GM23338 (cell line): Measurements from ENCODE around the gene LRBA.

ENCODE experiments used
- CREB1 ChIP-seq: fragments of 250-450 bp; sonication (Bioruptor Pico); IDR thresholded peaks from 2 replicates; pipeline ENCODE4 v1.5.0; 2020; ENCODE audit warnings: low read depth, mild to moderate bottlenecking, moderate library complexity
- EZH2 ChIP-seq: fragments of 200-600 bp; sonication (generic); IDR thresholded peaks from one replicate; pipeline ENCODE4 v1.8.0; 2017; ENCODE audit warnings: antibody characterized with exemption, mild to moderate bottlenecking, low read depth; ENCODE audit not compliant: unreplicated experiment
- EZH2phosphoT487 ChIP-seq: fragments of 200-600 bp; sonication (generic); IDR thresholded peaks from one replicate; pipeline ENCODE4 v1.8.1; 2018; ENCODE audit warnings: antibody characterized with exemption; ENCODE audit not compliant: unreplicated experiment
- JUNB ChIP-seq: IDR thresholded peaks from one replicate; pipeline ENCODE4 v1.6.1; 2016; ENCODE audit warnings: antibody characterized with exemption; ENCODE audit not compliant: unreplicated experiment
- NANOG ChIP-seq: IDR thresholded peaks from 2 replicates; pipeline ENCODE4 v1.6.1; 2016; ENCODE audit warnings: antibody characterized with exemption, borderline replicate concordance
- POLR2AphosphoS5 ChIP-seq: IDR thresholded peaks from 2 replicates; pipeline ENCODE4 v1.6.1; 2016; ENCODE audit warnings: antibody characterized with exemption, low read depth
- STAT1 ChIP-seq: IDR thresholded peaks from one replicate; pipeline ENCODE4 v1.6.1; 2016; ENCODE audit warnings: antibody characterized with exemption; ENCODE audit not compliant: unreplicated experiment
- ZNF114 ChIP-seq: fragments of 250-450 bp; sonication (Bioruptor Pico); IDR thresholded peaks from 2 replicates; pipeline ENCODE4 v1.5.0; 2020; ENCODE audit warnings: mild to moderate bottlenecking, moderate library complexity
- ZNF331 ChIP-seq: fragments of 250-450 bp; sonication (Bioruptor Pico); IDR thresholded peaks from 2 replicates; pipeline ENCODE4 v1.5.0; 2020; ENCODE audit warnings: low read depth, mild to moderate bottlenecking, moderate library complexity
- TF ChIP-seq, protein P1 (sequence below), 2 experiments: fragments of 200-600 bp in 1 of 2; sonication (generic) in 1 of 2; conservative IDR thresholded peaks; 2 replicates each; pipeline versions ENCODE4 v1.5.1 to v1.6.1; 2016 to 2017; ENCODE audit warnings: antibody characterized with exemption in 2 of 2, low read depth in 2 of 2, mild to moderate bottlenecking in 2 of 2, moderate library complexity in 1 of 2
- TF ChIP-seq, protein P2 (sequence below): IDR thresholded peaks from one replicate; pipeline ENCODE4 v1.6.1; 2018; ENCODE audit warnings: antibody characterized with exemption; ENCODE audit not compliant: unreplicated experiment
- TF ChIP-seq, protein P3 (sequence below): IDR thresholded peaks from 2 replicates; pipeline ENCODE4 v1.6.1; 2016; ENCODE audit warnings: antibody characterized with exemption
- TF ChIP-seq, protein P4 (sequence below): fragments of 250-450 bp; sonication (Bioruptor Pico); IDR thresholded peaks from 2 replicates; pipeline ENCODE4 v1.5.0; 2020; ENCODE audit warnings: mild to moderate bottlenecking, moderate library complexity

DNA sequence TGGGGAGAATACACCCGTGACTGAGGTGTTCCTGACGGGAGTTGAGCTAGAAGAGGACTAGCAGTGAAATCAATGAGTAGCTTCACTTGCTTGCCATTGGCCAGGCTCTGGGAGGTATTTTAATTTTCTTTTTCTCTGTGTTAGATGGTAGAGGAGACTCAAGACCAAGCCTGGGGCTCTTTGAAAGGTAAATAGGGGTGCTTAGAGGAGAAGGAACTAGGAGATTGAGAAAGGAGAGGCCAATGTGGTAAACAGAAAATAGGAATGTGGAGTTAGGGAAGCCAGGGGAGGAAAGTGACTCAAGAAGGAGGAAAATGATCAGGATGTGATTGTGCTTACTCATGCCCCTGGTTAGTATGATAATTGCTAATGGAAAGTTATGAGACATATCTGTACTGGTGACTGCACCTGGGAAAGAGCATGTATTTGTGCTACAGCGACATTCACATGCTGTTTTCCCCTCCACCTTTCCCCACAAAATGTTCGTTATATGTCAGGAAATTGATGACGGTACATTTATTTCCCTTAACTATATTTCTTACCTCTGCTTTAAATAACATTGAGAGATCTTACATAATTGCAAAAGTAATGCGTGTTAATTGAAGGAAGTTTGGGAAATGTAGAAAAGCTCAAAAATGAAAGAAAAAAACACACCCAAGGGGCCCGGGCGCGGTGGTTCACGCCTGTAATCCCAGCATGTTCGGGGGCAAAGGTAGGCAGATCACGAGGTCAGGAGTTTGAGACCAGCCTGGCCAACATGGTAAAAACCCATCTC is 16.9 kb upstream of the LRBA start:
- TF ChIP-seq, protein P1, sequence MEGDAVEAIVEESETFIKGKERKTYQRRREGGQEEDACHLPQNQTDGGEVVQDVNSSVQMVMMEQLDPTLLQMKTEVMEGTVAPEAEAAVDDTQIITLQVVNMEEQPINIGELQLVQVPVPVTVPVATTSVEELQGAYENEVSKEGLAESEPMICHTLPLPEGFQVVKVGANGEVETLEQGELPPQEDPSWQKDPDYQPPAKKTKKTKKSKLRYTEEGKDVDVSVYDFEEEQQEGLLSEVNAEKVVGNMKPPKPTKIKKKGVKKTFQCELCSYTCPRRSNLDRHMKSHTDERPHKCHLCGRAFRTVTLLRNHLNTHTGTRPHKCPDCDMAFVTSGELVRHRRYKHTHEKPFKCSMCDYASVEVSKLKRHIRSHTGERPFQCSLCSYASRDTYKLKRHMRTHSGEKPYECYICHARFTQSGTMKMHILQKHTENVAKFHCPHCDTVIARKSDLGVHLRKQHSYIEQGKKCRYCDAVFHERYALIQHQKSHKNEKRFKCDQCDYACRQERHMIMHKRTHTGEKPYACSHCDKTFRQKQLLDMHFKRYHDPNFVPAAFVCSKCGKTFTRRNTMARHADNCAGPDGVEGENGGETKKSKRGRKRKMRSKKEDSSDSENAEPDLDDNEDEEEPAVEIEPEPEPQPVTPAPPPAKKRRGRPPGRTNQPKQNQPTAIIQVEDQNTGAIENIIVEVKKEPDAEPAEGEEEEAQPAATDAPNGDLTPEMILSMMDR (conservative IDR thresholded peaks at IDR 0.05; ENCODE audit: low read depth in 2 of 2) = no peak
- no peak for TF ChIP-seq EZH2
- TF ChIP-seq ZNF114 (CRISPR knock-in tag) = no peak
- TF ChIP-seq EZH2phosphoT487 = no peak
- TF ChIP-seq, protein P2, sequence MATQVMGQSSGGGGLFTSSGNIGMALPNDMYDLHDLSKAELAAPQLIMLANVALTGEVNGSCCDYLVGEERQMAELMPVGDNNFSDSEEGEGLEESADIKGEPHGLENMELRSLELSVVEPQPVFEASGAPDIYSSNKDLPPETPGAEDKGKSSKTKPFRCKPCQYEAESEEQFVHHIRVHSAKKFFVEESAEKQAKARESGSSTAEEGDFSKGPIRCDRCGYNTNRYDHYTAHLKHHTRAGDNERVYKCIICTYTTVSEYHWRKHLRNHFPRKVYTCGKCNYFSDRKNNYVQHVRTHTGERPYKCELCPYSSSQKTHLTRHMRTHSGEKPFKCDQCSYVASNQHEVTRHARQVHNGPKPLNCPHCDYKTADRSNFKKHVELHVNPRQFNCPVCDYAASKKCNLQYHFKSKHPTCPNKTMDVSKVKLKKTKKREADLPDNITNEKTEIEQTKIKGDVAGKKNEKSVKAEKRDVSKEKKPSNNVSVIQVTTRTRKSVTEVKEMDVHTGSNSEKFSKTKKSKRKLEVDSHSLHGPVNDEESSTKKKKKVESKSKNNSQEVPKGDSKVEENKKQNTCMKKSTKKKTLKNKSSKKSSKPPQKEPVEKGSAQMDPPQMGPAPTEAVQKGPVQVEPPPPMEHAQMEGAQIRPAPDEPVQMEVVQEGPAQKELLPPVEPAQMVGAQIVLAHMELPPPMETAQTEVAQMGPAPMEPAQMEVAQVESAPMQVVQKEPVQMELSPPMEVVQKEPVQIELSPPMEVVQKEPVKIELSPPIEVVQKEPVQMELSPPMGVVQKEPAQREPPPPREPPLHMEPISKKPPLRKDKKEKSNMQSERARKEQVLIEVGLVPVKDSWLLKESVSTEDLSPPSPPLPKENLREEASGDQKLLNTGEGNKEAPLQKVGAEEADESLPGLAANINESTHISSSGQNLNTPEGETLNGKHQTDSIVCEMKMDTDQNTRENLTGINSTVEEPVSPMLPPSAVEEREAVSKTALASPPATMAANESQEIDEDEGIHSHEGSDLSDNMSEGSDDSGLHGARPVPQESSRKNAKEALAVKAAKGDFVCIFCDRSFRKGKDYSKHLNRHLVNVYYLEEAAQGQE = no peak
- TF ChIP-seq JUNB = no peak
- no peak for TF ChIP-seq CREB1 (CRISPR knock-in tag)
- no peak for TF ChIP-seq POLR2AphosphoS5
- TF ChIP-seq, protein P3, sequence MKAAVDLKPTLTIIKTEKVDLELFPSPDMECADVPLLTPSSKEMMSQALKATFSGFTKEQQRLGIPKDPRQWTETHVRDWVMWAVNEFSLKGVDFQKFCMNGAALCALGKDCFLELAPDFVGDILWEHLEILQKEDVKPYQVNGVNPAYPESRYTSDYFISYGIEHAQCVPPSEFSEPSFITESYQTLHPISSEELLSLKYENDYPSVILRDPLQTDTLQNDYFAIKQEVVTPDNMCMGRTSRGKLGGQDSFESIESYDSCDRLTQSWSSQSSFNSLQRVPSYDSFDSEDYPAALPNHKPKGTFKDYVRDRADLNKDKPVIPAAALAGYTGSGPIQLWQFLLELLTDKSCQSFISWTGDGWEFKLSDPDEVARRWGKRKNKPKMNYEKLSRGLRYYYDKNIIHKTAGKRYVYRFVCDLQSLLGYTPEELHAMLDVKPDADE = no peak
- TF ChIP-seq STAT1 = no peak
- TF ChIP-seq NANOG = no peak
- no peak for TF ChIP-seq ZNF331 (CRISPR knock-in tag)
- TF ChIP-seq, protein P4, sequence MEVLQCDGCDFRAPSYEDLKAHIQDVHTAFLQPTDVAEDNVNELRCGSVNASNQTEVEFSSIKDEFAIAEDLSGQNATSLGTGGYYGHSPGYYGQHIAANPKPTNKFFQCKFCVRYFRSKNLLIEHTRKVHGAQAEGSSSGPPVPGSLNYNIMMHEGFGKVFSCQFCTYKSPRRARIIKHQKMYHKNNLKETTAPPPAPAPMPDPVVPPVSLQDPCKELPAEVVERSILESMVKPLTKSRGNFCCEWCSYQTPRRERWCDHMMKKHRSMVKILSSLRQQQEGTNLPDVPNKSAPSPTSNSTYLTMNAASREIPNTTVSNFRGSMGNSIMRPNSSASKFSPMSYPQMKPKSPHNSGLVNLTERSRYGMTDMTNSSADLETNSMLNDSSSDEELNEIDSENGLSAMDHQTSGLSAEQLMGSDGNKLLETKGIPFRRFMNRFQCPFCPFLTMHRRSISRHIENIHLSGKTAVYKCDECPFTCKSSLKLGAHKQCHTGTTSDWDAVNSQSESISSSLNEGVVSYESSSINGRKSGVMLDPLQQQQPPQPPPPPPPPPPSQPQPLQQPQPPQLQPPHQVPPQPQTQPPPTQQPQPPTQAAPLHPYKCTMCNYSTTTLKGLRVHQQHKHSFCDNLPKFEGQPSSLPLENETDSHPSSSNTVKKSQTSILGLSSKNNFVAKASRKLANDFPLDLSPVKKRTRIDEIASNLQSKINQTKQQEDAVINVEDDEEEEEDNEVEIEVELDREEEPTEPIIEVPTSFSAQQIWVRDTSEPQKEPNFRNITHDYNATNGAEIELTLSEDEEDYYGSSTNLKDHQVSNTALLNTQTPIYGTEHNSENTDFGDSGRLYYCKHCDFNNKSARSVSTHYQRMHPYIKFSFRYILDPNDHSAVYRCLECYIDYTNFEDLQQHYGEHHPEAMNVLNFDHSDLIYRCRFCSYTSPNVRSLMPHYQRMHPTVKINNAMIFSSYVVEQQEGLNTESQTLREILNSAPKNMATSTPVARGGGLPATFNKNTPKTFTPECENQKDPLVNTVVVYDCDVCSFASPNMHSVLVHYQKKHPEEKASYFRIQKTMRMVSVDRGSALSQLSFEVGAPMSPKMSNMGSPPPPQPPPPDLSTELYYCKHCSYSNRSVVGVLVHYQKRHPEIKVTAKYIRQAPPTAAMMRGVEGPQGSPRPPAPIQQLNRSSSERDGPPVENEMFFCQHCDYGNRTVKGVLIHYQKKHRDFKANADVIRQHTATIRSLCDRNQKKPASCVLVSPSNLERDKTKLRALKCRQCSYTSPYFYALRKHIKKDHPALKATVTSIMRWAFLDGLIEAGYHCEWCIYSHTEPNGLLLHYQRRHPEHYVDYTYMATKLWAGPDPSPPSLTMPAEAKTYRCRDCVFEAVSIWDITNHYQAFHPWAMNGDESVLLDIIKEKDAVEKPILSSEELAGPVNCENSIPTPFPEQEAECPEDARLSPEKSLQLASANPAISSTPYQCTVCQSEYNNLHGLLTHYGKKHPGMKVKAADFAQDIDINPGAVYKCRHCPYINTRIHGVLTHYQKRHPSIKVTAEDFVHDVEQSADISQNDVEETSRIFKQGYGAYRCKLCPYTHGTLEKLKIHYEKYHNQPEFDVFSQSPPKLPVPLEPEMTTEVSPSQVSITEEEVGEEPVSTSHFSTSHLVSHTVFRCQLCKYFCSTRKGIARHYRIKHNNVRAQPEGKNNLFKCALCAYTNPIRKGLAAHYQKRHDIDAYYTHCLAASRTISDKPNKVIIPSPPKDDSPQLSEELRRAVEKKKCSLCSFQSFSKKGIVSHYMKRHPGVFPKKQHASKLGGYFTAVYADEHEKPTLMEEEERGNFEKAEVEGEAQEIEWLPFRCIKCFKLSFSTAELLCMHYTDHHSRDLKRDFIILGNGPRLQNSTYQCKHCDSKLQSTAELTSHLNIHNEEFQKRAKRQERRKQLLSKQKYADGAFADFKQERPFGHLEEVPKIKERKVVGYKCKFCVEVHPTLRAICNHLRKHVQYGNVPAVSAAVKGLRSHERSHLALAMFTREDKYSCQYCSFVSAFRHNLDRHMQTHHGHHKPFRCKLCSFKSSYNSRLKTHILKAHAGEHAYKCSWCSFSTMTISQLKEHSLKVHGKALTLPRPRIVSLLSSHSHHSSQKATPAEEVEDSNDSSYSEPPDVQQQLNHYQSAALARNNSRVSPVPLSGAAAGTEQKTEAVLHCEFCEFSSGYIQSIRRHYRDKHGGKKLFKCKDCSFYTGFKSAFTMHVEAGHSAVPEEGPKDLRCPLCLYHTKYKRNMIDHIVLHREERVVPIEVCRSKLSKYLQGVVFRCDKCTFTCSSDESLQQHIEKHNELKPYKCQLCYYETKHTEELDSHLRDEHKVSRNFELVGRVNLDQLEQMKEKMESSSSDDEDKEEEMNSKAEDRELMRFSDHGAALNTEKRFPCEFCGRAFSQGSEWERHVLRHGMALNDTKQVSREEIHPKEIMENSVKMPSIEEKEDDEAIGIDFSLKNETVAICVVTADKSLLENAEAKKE (CRISPR knock-in tag) = no peak
